Panc1 (cell line): ENCODE measurements around the gene GNG14. TPM values are rescaled to one million over a fixed set of nuclear protein-coding genes. Genes with fewer than 3 reads are reported as not detected.

ENCODE experiments used
- ATAC-seq: fragments of 200-7000 bp; cut with Tn5 transposase; 2 replicates; pipeline ENCODE4 v1.9.1; 2020; ENCODE audit warnings: mild to moderate bottlenecking, moderate library complexity
- BruUV-seq: library from RNA; stranded (reverse); fragments of 400-500 nt; replicated peaks from 2 replicates; lab custom pipeline; 2021; lab: Mats Ljungman, UMichigan
- CTCF ChIA-PET: fragments of 300-600 bp; sonication (Branson Sonifier 250); formaldehyde crosslinking; loops from one replicate; lab custom pipeline; 2022; ENCODE audit warnings: antibody characterized with exemption; lab: Charles Lee
- POLR2A ChIA-PET: fragments of 300-600 bp; sonication (Branson Sonifier 250); formaldehyde crosslinking; loops from one replicate; lab custom pipeline; 2022; ENCODE audit warnings: antibody characterized with exemption; lab: Charles Lee
- DNase-seq: peaks from one replicate; pipeline ENCODE4 v3.0.0-alpha.2; 2010; ENCODE audit warnings: low read depth, low spot score
- H3K27ac ChIP-seq: 2 replicates; pipeline ENCODE4 v1.5.1; 2011; ENCODE audit warnings: mild to moderate bottlenecking, low read length, inconsistent platforms
- H3K27me3 ChIP-seq: fragments of 200-500 bp; sonication (Bioruptor generic); 2 replicates; pipeline ENCODE4 v1.6.0; 2014; ENCODE audit warnings: low read length, inconsistent platforms; ENCODE audit not compliant: control insufficient read depth, insufficient read depth
- H3K36me3 ChIP-seq: fragments of 200-500 bp; sonication (Bioruptor generic); 2 replicates; pipeline ENCODE4 v1.5.1; 2014; ENCODE audit warnings: inconsistent platforms, mild to moderate bottlenecking, low read length, moderate library complexity; ENCODE audit not compliant: control insufficient read depth, insufficient read depth
- H3K4me1 ChIP-seq: 2 replicates; pipeline ENCODE4 v1.5.1; 2011; ENCODE audit warnings: inconsistent platforms, mild to moderate bottlenecking, low read length, moderate library complexity; ENCODE audit not compliant: control insufficient read depth, insufficient read depth
- H3K4me3 ChIP-seq, 2 experiments: 2 replicates each; pipeline ENCODE4 v1.5.1; 2011 to 2012; ENCODE audit warnings: low read depth in 2 of 2, low read length in 2 of 2, mild to moderate bottlenecking in 2 of 2, inconsistent platforms in 1 of 2, moderate library complexity in 1 of 2
- H3K9me3 ChIP-seq: fragments of 200-500 bp; sonication (Bioruptor generic); 2 replicates; pipeline ENCODE4 v1.5.1; 2014; ENCODE audit warnings: low read depth, mild to moderate bottlenecking, inconsistent platforms, low read length, moderate library complexity; ENCODE audit not compliant: control insufficient read depth, insufficient read depth
- POLR2AphosphoS5 ChIP-seq: IDR thresholded peaks from 2 replicates; pipeline ENCODE4 v1.6.1; 2012; ENCODE audit warnings: mild to moderate bottlenecking, low read depth, low read length, moderate library complexity
- SIN3A ChIP-seq: IDR thresholded peaks from 2 replicates; pipeline ENCODE4 v1.6.1; 2012; ENCODE audit warnings: low read depth, mild to moderate bottlenecking, low read length, moderate library complexity, borderline replicate concordance; ENCODE audit not compliant: insufficient read depth
- TCF7L2 ChIP-seq: IDR thresholded peaks from 2 replicates; pipeline ENCODE4 v1.6.1; 2011; ENCODE audit warnings: mild to moderate bottlenecking, low read depth, low read length, inconsistent platforms
- in situ Hi-C: cut with HindIII; loops from 2 replicates; pipeline ENCODE4 v1.10.0; 2016; ENCODE audit warnings: low sequenced_read_pairs, low pct_unique_long_range_greater_than_20kb
- intact Hi-C: fragments of 100-400 bp; cut with micrococcal nuclease; formaldehyde crosslinking; loops from one replicate; pipeline ENCODE4 v1.10.0; 2022; ENCODE audit not compliant: unreplicated experiment
- total RNA-seq: library from RNA; stranded (reverse); gene quantifications from one replicate; pipeline ENCODE4 v1.2.1, GENCODE V29; 2021; ENCODE audit not compliant: unreplicated experiment
- TF ChIP-seq, protein P1 (sequence below), 2 experiments: IDR thresholded peaks; 2 replicates each; pipeline ENCODE4 v1.6.1; 2011 to 2012; ENCODE audit warnings: low read depth in 2 of 2, control low read depth in 1 of 2, low read length in 1 of 2, mild to moderate bottlenecking in 1 of 2, moderate library complexity in 1 of 2; ENCODE audit not compliant: insufficient read depth in 1 of 2
- TF ChIP-seq, protein P2 (sequence below): fragments of 450-650 bp; IDR thresholded peaks from 2 replicates; pipeline ENCODE4 v1.5.1; 2017; ENCODE audit warnings: mild to moderate bottlenecking

The GNG14 gene
- total RNA-seq, 1 experiment from 2014 or later = not detected

DNA sequence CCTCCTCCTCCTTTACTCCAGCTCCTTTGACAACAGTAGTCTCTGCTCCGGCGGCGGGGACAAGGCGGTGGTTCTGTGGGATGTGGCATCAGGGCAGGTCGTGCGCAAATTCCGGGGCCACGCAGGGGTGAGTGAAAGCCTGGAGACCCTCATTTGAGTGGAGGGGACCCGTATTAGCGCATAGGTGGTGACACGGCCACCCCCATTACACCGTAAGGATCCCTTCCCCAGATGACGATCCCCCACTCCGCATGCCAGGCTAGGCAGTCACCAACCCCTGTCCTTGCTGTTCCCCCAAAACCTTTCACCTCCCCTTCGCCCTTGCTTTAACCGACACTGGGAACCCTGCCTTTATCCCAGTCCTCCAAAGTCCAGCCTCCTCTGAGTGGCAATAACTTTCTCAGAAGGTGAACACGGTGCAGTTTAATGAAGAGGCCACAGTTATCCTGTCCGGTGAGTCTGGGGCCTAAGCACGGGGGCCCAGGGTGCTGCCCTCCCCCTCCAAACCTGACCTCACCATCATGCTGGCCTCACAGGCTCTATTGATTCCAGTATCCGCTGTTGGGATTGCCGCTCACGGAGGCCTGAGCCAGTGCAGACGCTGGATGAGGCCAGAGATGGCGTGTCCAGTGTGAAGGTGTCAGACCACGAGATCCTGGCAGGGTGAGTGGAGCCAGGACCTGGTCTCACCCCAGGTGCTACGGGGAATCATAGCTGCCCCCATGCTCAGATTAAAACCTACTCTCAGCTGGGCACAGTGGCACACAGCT, 17.5 kb upstream of the GNG14 start:
- CTCF ChIA-PET = no interaction called here
- no peak for DNase-seq

DNA sequence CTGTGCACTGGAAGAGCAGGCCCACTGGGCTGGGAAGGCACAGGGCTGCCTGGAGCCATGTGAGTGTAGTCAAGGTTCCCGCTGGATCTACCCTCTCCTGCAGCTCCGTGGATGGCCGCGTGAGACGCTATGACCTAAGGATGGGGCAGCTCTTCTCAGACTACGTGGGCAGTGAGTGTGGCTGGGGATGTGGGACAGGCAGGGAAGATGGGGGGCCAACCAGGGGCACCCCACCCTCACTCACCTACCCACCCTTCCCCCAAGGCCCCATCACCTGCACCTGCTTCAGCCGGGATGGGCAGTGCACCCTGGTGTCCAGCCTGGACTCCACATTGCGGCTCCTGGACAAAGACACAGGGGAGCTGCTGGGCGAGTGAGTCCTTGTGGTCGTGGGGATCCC, 15.1 kb upstream of the GNG14 start:
- Histone ChIP-seq H3K4me1 (no peaks in the 10 kb centered on the region; the same call in 1 of the 2 replicates), H3K4me3 (no peak overlapping the region), H3K27me3 (no peaks in the 10 kb centered on the region), H3K36me3 (peaks cover 3% of the 10 kb centered on the region; the same call in 1 of the 2 replicates), H3K27ac (no peak overlapping the region), H3K9me3 (no peaks in the 10 kb centered on the region)
- DNase-seq (no peak), ATAC-seq (no peak)
- in situ Hi-C loops (no loop called here), intact Hi-C loops (loop anchor here (10.0 kb wide), 1 partner anchor 108 kb away; no protein-coding TSS in a partner anchor)
- ChIA-PET POLR2A (no interaction called here), CTCF (interaction anchor here (0.6 to 0.8 kb wide), 2 partner anchors 34 to 614 kb away, joined by 3 to 6 read pairs; no protein-coding TSS in a partner anchor)
- no TSS peak for BruUV-seq
- TF ChIP-seq TCF7L2 = no peak
- TF ChIP-seq, protein P1, sequence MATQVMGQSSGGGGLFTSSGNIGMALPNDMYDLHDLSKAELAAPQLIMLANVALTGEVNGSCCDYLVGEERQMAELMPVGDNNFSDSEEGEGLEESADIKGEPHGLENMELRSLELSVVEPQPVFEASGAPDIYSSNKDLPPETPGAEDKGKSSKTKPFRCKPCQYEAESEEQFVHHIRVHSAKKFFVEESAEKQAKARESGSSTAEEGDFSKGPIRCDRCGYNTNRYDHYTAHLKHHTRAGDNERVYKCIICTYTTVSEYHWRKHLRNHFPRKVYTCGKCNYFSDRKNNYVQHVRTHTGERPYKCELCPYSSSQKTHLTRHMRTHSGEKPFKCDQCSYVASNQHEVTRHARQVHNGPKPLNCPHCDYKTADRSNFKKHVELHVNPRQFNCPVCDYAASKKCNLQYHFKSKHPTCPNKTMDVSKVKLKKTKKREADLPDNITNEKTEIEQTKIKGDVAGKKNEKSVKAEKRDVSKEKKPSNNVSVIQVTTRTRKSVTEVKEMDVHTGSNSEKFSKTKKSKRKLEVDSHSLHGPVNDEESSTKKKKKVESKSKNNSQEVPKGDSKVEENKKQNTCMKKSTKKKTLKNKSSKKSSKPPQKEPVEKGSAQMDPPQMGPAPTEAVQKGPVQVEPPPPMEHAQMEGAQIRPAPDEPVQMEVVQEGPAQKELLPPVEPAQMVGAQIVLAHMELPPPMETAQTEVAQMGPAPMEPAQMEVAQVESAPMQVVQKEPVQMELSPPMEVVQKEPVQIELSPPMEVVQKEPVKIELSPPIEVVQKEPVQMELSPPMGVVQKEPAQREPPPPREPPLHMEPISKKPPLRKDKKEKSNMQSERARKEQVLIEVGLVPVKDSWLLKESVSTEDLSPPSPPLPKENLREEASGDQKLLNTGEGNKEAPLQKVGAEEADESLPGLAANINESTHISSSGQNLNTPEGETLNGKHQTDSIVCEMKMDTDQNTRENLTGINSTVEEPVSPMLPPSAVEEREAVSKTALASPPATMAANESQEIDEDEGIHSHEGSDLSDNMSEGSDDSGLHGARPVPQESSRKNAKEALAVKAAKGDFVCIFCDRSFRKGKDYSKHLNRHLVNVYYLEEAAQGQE (IDR thresholded peaks at IDR 0.05; ENCODE audit: insufficient read depth in 1 of 2, low read depth in 2 of 2, low read length in 1 of 2) = no peak
- TF ChIP-seq POLR2AphosphoS5 = no peak
- TF ChIP-seq SIN3A = no peak
- TF ChIP-seq, protein P2, sequence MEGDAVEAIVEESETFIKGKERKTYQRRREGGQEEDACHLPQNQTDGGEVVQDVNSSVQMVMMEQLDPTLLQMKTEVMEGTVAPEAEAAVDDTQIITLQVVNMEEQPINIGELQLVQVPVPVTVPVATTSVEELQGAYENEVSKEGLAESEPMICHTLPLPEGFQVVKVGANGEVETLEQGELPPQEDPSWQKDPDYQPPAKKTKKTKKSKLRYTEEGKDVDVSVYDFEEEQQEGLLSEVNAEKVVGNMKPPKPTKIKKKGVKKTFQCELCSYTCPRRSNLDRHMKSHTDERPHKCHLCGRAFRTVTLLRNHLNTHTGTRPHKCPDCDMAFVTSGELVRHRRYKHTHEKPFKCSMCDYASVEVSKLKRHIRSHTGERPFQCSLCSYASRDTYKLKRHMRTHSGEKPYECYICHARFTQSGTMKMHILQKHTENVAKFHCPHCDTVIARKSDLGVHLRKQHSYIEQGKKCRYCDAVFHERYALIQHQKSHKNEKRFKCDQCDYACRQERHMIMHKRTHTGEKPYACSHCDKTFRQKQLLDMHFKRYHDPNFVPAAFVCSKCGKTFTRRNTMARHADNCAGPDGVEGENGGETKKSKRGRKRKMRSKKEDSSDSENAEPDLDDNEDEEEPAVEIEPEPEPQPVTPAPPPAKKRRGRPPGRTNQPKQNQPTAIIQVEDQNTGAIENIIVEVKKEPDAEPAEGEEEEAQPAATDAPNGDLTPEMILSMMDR = no peak

More for the DNA sequence above, 17.5 kb upstream of the GNG14 start:
- Histone ChIP-seq H3K36me3 (peaks cover 3% of the 10 kb centered on the region; the same call in 1 of the 2 replicates), H3K4me3 (peak overlapping the region; percentile 87 to 93), H3K4me1 (peaks cover 3% of the 10 kb centered on the region), H3K9me3 (no peaks in the 10 kb centered on the region), H3K27ac (peak overlapping the region; percentile 98), H3K27me3 (no peaks in the 10 kb centered on the region)
- TF ChIP-seq POLR2AphosphoS5 (no peak), SIN3A (no peak), TCF7L2 (no peak)
- TF ChIP-seq, protein P2 = no peak
- TF ChIP-seq, protein P1 (IDR thresholded peaks at IDR 0.05; ENCODE audit: insufficient read depth in 1 of 2, low read depth in 2 of 2, low read length in 1 of 2) = no peak
- POLR2A ChIA-PET = no interaction called here
- intact Hi-C loops (loop anchor here (10.0 kb wide), 1 partner anchor 106 kb away; no protein-coding TSS in a partner anchor), in situ Hi-C loops (no loop called here)
- peak; percentile 8; the same call in 1 of the 2 replicates for ATAC-seq
- BruUV-seq = TSS peak; percentile 87
